ENCODE results near the gene EPHX1. TPM values are rescaled to one million over a fixed set of nuclear protein-coding genes. Genes with fewer than 3 reads are reported as not detected.

Gene EPHX1
- total RNA-seq, 2 experiments from 2014 or later = 0.68 to 0.85 TPM

DNA sequence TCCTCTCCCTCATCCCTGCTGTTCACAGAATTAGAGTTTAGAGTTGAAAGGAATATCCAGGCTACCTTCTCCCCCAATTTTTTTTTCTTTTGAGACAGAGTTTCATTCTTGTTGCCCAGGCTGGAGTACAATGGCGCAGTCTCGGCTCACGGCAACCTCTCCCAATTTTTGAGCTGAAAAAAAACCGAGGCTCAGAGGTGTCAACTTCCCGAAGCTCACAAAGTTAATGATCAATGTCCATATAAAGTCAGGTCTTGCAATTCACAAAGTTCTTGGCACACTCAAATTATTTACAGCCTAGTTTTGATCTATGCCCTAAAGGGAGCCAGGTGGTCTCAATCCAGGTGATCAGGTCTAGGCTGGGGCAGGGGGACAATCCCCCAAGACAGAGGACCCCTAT lies 79.8 kb downstream of the EPHX1 start:
- Mint-ChIP-seq H3K27me3 (peaks cover 10% of the 10 kb centered on the region), H3K4me3 (no peak overlapping the region), H3K27ac (no peak overlapping the region), H3K36me3 (no peaks in the 10 kb centered on the region), H3K4me1 (no peaks in the 10 kb centered on the region), H3K9me3 (ENCODE audit: low read depth) (no peaks in the 10 kb centered on the region)
- CTCF ChIA-PET = interaction anchor here (1.0 to 1.1 kb wide), 2 partner anchors 9 to 13 kb away, joined by 3 to 5 read pairs; no protein-coding TSS in a partner anchor
- no peak for DNase-seq
- ATAC-seq = no peak

DNA sequence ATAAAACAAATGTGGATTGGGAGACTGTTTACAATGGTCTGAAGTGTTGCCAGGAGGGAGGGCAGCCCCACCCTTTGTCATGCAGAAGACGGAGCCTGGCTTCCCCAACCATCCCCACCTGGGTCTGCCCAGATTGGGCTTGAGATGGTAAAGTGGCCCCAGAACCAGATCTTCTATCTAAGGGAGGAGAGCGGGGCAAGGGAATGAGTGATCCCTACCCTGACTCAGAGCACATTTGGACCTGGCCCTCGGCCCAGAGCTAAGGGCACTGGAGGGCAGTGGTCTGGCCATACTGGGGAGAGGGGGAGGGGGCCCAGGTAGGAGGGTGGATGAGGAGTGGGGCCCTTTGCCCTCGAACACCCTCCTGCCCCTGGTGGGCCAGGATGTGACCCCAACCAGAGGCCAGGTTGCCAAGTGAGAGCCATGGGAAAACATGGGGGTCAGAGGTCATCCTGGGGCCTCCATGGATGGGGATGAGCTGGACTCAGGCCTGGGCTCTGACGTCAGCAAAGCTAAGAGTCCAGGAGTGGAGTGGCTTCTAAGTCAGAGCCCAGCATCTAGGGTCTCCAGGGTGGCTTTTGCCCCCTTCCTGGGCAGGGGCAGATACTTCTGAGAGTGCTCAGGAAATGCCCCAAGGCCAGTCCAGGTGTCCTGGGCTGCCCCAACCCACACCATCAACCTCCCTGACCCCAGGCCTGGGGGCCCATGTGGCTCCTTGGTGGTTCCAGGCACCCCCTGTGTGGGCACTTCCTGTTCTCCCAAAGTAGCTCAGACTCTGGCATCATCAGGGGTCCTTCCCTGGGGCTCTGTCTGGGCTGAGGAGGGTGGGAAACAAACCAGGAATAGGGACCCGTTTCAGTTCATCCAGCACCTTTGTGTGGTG lies 80.7 kb downstream of the EPHX1 start:
- DNase-seq (no peak), ATAC-seq (no peak)
- peaks cover 10% of the 10 kb centered on the region for H3K27me3 Mint-ChIP-seq
- CTCF ChIA-PET = interaction anchor here (1.9 kb wide), 1 partner anchor 8 kb away, joined by 7 read pairs; the partner anchor contains the start of gene TMEM63A
- H3K4me3 Mint-ChIP-seq = no peak overlapping the region
- H3K4me1 Mint-ChIP-seq = no peaks in the 10 kb centered on the region
- no peak overlapping the region for H3K27ac Mint-ChIP-seq
- no peaks in the 10 kb centered on the region for H3K9me3 Mint-ChIP-seq (ENCODE audit: low read depth)
- no peaks in the 10 kb centered on the region for H3K36me3 Mint-ChIP-seq

DNA sequence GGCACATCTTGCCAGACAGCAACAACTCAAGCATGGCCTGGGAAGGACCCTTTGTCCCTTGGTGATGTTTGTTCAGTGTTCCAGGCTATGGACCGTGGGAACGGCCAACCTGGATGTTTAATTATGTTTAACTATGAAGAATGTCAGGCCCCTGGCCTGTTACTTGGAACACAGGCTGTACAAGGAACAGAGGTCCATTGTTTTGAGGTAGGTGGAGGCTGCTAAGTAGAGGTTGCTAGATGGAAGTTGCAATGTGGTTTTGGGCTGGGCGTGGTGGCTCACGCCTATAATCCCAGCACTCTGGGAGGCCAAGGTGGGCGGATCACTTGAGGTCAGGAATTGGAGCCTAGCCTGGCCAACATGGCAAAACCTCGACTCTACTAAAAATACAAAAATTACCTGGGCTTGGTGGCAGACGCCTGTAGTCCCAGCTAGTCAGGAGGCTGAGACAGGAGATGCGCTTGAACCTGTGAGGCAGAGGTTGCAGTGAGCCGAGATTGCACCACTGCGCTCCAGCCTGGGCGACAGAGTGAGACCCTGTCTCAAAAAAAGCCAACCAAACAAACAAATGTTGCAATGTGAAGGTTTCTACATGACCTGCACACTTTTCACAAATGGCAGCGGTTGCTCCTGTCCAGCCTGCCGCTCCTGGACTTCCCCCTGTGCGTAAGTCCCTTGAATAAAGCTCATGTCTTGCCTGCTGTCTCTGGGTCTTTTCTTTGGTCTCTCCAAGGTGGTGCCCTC lies 81.5 kb downstream of the EPHX1 start:
- peaks cover 10% of the 10 kb centered on the region for H3K27me3 Mint-ChIP-seq
- no peak overlapping the region for H3K27ac Mint-ChIP-seq
- H3K9me3 Mint-ChIP-seq (ENCODE audit: low read depth) = no peaks in the 10 kb centered on the region
- H3K4me3 Mint-ChIP-seq = no peak overlapping the region
- H3K36me3 Mint-ChIP-seq = no peaks in the 10 kb centered on the region
- peaks cover 4% of the 10 kb centered on the region for H3K4me1 Mint-ChIP-seq
- DNase-seq = no peak
- ATAC-seq = no peak
- CTCF ChIA-PET = interaction anchor here (1.9 kb wide), 1 partner anchor 9 kb away, joined by 7 read pairs; the partner anchor contains the start of gene TMEM63A

DNA sequence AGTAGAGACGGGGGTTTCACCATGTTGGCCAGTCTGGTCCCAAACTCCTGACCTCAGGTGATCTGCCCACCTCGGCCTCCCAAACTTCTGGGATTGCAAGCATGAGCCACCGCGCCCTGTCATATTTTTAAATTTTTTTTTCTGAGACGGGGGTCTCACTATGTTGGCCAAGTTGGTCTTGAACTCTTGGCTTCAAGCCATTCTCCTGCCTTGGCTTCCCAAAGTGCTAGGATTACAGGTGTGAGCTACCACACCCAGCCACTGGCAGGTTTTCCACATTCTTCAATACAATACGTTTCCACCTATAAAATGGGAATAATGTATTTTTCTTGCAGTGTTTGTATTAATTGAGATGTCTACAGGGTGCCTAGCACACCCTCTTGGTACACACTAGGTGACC lies 82.4 kb downstream of the EPHX1 start:
- H3K4me3 Mint-ChIP-seq = no peak overlapping the region
- H3K4me1 Mint-ChIP-seq = peaks cover 13% of the 10 kb centered on the region
- no peaks in the 10 kb centered on the region for H3K9me3 Mint-ChIP-seq (ENCODE audit: low read depth)
- H3K27me3 Mint-ChIP-seq = peaks cover 12% of the 10 kb centered on the region
- ATAC-seq (no peak), DNase-seq (no peak)
- H3K36me3 Mint-ChIP-seq = no peaks in the 10 kb centered on the region
- H3K27ac Mint-ChIP-seq = no peak overlapping the region
- CTCF ChIA-PET = interaction anchor here (1.9 kb wide), 1 partner anchor 10 kb away, joined by 7 read pairs; the partner anchor contains the start of gene TMEM63A

Other genes starting within 250 kb of the EPHX1 start
- not detected for gene ENAH, start 157.0 kb upstream of the EPHX1 start, total RNA-seq
- gene SRP9, start 32.3 kb upstream of the EPHX1 start, total RNA-seq = 100 to 1,000 TPM; 198 to 225 TPM
- gene TMEM63A, start 72.3 kb downstream of the EPHX1 start, total RNA-seq = 10 to 100 TPM; 50.4 to 58.7 TPM
- not detected for gene LEFTY1, start 79.0 kb downstream of the EPHX1 start, total RNA-seq
- gene PYCR2, start 114.1 kb downstream of the EPHX1 start, total RNA-seq = 100 to 1,000 TPM; 103 to 106 TPM
- gene LEFTY2, start 131.1 kb downstream of the EPHX1 start, total RNA-seq = not detected
- gene SDE2, start 189.2 kb downstream of the EPHX1 start, total RNA-seq = 10 to 100 TPM; 16.6 to 20.9 TPM

Measured in activated CD8-positive, alpha-beta memory T cell treated with anti-CD3 and anti-CD28 coated beads, Interleukin-2, amount 10 ng/mL, durations not matched to agents 7 days and 5 days (primary cell).